Keratinocyte (primary cell): ENCODE measurements around the gene GLT1D1. TPM values are rescaled to one million over a fixed set of nuclear protein-coding genes. Genes with fewer than 3 reads are reported as not detected.

Experiments used
- DNase-seq: peaks from one replicate; pipeline ENCODE4 v3.0.0-alpha.2; 2011; ENCODE audit warnings: low read depth, missing footprints, low spot score
- FAIRE-seq: peaks from 2 replicates; lab custom pipeline; 2011; peaks lifted over from hg19 to GRCh38; lab: Jason Lieb, UNC
- H2AFZ ChIP-seq: 2 replicates; pipeline ENCODE4 v1.6.0; 2012; ENCODE audit warnings: low read length, control low read depth, inconsistent platforms; ENCODE audit not compliant: control insufficient read depth
- H3K27ac ChIP-seq: 2 replicates; pipeline ENCODE4 v1.5.1; 2011; ENCODE audit warnings: low read length; ENCODE audit not compliant: control insufficient read depth, insufficient read depth
- H3K27me3 ChIP-seq: 3 replicates; pipeline ENCODE4 v1.6.0; 2011; ENCODE audit warnings: low read length; ENCODE audit not compliant: control insufficient read depth, insufficient read depth; ENCODE audit errors: extremely low read depth
- H3K36me3 ChIP-seq, 2 experiments: 2 replicates in 1 of 2; 3 replicates in 1 of 2; pipeline ENCODE4 v1.5.1; 2011; ENCODE audit warnings: low read length in 2 of 2, mild to moderate bottlenecking in 1 of 2; ENCODE audit not compliant: control insufficient read depth in 2 of 2, insufficient read depth in 2 of 2; ENCODE audit errors: extremely low read depth in 1 of 2
- H3K4me1 ChIP-seq: 3 replicates; pipeline ENCODE4 v1.5.1; 2011; ENCODE audit warnings: low read length; ENCODE audit not compliant: control insufficient read depth, insufficient read depth; ENCODE audit errors: extremely low read depth
- H3K4me2 ChIP-seq: 3 replicates; pipeline ENCODE4 v1.6.0; 2011; ENCODE audit warnings: low read depth, low read length; ENCODE audit not compliant: control insufficient read depth, insufficient read depth; ENCODE audit errors: extremely low read depth
- H3K4me3 ChIP-seq, 3 experiments: fragments of 200-600 bp in 1 of 3; sonication (generic) in 1 of 3; 2 replicates in 2 of 3; 3 replicates in 1 of 3; pipeline ENCODE4 v1.5.1; 2011 to 2016; ENCODE audit warnings: low read length in 3 of 3, mild to moderate bottlenecking in 3 of 3, control low read depth in 2 of 3, inconsistent platforms in 1 of 3, low read depth in 1 of 3, mixed read lengths in 1 of 3, mixed run types in 1 of 3, moderate library complexity in 1 of 3; ENCODE audit not compliant: control insufficient read depth in 2 of 3, insufficient read depth in 2 of 3; ENCODE audit errors: extremely low read depth in 1 of 3
- H3K79me2 ChIP-seq: 2 replicates; pipeline ENCODE4 v1.6.0; 2012; ENCODE audit warnings: low read length; ENCODE audit not compliant: control insufficient read depth, insufficient read depth
- H3K9ac ChIP-seq: 3 replicates; pipeline ENCODE4 v1.6.0; 2011; ENCODE audit warnings: low read length; ENCODE audit not compliant: control insufficient read depth, insufficient read depth; ENCODE audit errors: extremely low read depth
- H3K9me1 ChIP-seq: 3 replicates; pipeline ENCODE4 v1.6.0; 2011; ENCODE audit warnings: low read length; ENCODE audit not compliant: control insufficient read depth, insufficient read depth; ENCODE audit errors: extremely low read depth
- H3K9me3 ChIP-seq: 2 replicates; pipeline ENCODE4 v1.5.1; 2012; ENCODE audit warnings: low read depth, low read length; ENCODE audit not compliant: control insufficient read depth
- H4K20me1 ChIP-seq: 3 replicates; pipeline ENCODE4 v1.6.0; 2011; ENCODE audit warnings: low read length; ENCODE audit not compliant: control insufficient read depth, insufficient read depth; ENCODE audit errors: extremely low read depth
- EZH2 ChIP-seq: IDR thresholded peaks from one replicate; pipeline ENCODE4 v1.6.1; 2012; ENCODE audit warnings: inconsistent platforms, mild to moderate bottlenecking, low read length, moderate library complexity
- dilution Hi-C: fragments of 300-500 bp; cut with MboI; formaldehyde crosslinking; loops from one replicate; pipeline ENCODE4 v1.7.0; 2020; ENCODE audit warnings: low sequenced_read_pairs; ENCODE audit not compliant: extremely low pct_ligation_motif_present
- polyA plus RNA-seq, 5 experiments: library from polyadenylated mRNA; depleted of rRNA in 3 of 5; stranded (reverse) in 3 of 5; stranded (forward) in 1 of 5; unstranded in 1 of 5; fragments of >200 nt; gene quantifications; 1 replicate in 1 of 5; 2 replicates in 3 of 5; 3 replicates in 1 of 5; pipeline versions ENCODE4 v1.2.1 to v1.2.3, GENCODE V29; 2011 to 2012; ENCODE audit warnings: missing spikeins in 2 of 5, low read depth in 1 of 5, low replicate concordance in 1 of 5
- TF ChIP-seq, protein P1 (sequence below), 3 experiments: IDR thresholded peaks in 1 of 3; conservative IDR thresholded peaks in 1 of 3; optimal IDR thresholded peaks in 1 of 3; 2 replicates in 2 of 3; 3 replicates in 1 of 3; pipeline versions ENCODE3 to v1.5.1; 2011; ENCODE audit warnings: low read length in 3 of 3, mild to moderate bottlenecking in 3 of 3, moderate library complexity in 2 of 3, control low read depth in 1 of 3, inconsistent platforms in 1 of 3; ENCODE audit not compliant: insufficient read depth in 2 of 3; ENCODE audit errors: extremely low read depth in 1 of 3

Gene GLT1D1
- polyA plus RNA-seq, 1 donor (not counting 4 experiments of a cell fraction or from before 2014, with no cell fraction given), result not detected

DNA sequence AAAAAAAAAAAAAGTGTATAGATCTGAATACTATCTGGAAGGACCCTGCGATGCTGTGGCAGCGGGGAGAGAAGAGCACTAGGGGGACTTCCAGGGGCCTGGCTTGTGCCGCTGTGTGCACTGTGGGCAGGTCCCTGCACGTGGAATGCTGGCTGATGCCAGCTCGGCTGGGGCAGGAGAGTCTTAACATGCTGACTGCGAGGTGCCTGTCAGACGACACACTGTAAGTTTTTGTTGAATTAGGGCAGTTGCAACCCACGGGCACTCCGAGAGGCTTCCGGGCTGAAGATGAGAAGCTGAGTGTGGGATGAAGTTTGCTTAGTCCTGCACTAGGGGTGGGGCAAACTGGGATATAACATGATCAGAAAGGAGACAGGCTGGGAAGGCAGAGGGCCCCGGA is 10.7 kb downstream of the GLT1D1 start:
- dilution Hi-C loops, result no loop called here
- Histone ChIP-seq H2AFZ (no peak overlapping the region), H3K79me2 (no peaks in the 10 kb centered on the region), H3K36me3 (no peaks in the 10 kb centered on the region), H3K27ac (no peak overlapping the region), H3K4me2 (no peak overlapping the region), H3K4me1 (no peaks in the 10 kb centered on the region), H3K9me3 (peaks cover 4% of the 10 kb centered on the region), H3K27me3 (no peaks in the 10 kb centered on the region), H3K9me1 (no peaks in the 10 kb centered on the region), H3K4me3 (no peak overlapping the region), H4K20me1 (no peaks in the 10 kb centered on the region), H3K9ac (no peak overlapping the region)
- no peak for TF ChIP-seq EZH2
- TF ChIP-seq, protein P1, sequence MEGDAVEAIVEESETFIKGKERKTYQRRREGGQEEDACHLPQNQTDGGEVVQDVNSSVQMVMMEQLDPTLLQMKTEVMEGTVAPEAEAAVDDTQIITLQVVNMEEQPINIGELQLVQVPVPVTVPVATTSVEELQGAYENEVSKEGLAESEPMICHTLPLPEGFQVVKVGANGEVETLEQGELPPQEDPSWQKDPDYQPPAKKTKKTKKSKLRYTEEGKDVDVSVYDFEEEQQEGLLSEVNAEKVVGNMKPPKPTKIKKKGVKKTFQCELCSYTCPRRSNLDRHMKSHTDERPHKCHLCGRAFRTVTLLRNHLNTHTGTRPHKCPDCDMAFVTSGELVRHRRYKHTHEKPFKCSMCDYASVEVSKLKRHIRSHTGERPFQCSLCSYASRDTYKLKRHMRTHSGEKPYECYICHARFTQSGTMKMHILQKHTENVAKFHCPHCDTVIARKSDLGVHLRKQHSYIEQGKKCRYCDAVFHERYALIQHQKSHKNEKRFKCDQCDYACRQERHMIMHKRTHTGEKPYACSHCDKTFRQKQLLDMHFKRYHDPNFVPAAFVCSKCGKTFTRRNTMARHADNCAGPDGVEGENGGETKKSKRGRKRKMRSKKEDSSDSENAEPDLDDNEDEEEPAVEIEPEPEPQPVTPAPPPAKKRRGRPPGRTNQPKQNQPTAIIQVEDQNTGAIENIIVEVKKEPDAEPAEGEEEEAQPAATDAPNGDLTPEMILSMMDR (optimal IDR thresholded peaks at IDR 0.05 in 1 of 3, IDR thresholded peaks at IDR 0.05 in 1 of 3, conservative IDR thresholded peaks at IDR 0.05 in 1 of 3; ENCODE audit: extremely low read depth in 1 of 3, insufficient read depth in 2 of 3, low read length in 3 of 3), result no peak
- FAIRE-seq, result no peak
- DNase-seq, result no peak

DNA sequence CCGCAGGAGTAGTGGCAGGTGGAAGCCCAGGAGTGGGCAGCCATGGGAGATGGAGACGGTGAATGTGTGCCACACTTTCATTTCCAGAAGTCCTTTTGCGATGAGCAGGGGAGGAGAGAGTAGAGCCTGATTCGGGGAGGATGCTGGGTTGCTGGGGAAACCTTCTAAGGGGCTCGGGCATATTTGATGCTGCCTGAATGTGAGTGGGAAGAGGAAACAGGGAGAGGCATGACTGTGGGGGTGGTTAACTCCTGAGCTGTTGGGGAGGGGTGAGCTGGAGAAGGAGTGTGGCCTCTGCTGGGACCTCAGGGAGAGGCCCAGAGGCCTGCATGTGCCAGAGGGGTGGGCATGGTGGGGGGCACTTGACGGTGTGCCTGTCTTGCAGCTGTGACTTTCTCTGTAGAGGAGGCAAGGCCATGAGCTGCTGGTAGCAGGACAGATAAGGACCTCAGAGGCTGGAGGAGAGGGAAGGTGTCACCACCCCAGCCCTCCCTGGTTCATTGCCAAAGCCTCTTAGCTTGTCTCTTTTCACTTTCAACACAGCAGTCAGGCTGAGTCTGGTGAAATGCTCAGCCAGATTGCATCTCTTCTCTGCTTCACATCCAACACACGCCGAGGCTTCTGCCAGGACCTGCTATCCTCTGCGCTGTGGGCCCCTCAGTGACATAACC is 11.4 kb downstream of the GLT1D1 start:
- H3K27me3 ChIP-seq, result no peaks in the 10 kb centered on the region
- DNase-seq, result no peak
- H3K4me1 ChIP-seq, result no peaks in the 10 kb centered on the region
- H3K9me1 ChIP-seq, result no peaks in the 10 kb centered on the region
- H3K79me2 ChIP-seq, result no peaks in the 10 kb centered on the region
- H3K9ac ChIP-seq, result no peak overlapping the region
- H2AFZ ChIP-seq, result no peak overlapping the region
- no peak for TF ChIP-seq EZH2
- TF ChIP-seq, protein P1 (optimal IDR thresholded peaks at IDR 0.05 in 1 of 3, IDR thresholded peaks at IDR 0.05 in 1 of 3, conservative IDR thresholded peaks at IDR 0.05 in 1 of 3; ENCODE audit: extremely low read depth in 1 of 3, insufficient read depth in 2 of 3, low read length in 3 of 3), result no peak
- no peaks in the 10 kb centered on the region for H3K9me3 ChIP-seq
- H3K36me3 ChIP-seq, result no peaks in the 10 kb centered on the region
- H4K20me1 ChIP-seq, result no peaks in the 10 kb centered on the region
- FAIRE-seq, result no peak
- dilution Hi-C loops, result no loop called here
- H3K4me2 ChIP-seq, result no peak overlapping the region
- no peak overlapping the region for H3K4me3 ChIP-seq
- no peak overlapping the region for H3K27ac ChIP-seq
